ENCODE measurements around the gene PDLIM3. TPM values are rescaled to one million over a fixed set of nuclear protein-coding genes. Genes with fewer than 3 reads are reported as not detected.

The PDLIM3 gene, protein sequence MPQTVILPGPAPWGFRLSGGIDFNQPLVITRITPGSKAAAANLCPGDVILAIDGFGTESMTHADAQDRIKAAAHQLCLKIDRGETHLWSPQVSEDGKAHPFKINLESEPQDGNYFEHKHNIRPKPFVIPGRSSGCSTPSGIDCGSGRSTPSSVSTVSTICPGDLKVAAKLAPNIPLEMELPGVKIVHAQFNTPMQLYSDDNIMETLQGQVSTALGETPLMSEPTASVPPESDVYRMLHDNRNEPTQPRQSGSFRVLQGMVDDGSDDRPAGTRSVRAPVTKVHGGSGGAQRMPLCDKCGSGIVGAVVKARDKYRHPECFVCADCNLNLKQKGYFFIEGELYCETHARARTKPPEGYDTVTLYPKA
- total RNA-seq: 128 TPM

GRCh38 chr4:185534866-185535611 lies at the start of gene PDLIM3:
Gene PDLIM3 (minus strand): TSS chr4:185535507. CDS start chr4:185535434, 73 bp downstream.

GRCh38 chr4:185471235-185472102 lies 63.8 kb downstream of the PDLIM3 start, which contains the start of gene CCDC110:
Gene CCDC110 (minus strand): TSS chr4:185471733. CDS start chr4:185471683, 50 bp downstream.

Other genes starting within 250 kb of the PDLIM3 start
- gene LRP2BP, start 139.6 kb downstream of the PDLIM3 start, total RNA-seq: 9.7 TPM
- 71.8 TPM for gene ANKRD37, start 138.7 kb downstream of the PDLIM3 start, total RNA-seq
- 60.0 TPM for gene UFSP2, start 109.5 kb downstream of the PDLIM3 start, total RNA-seq
- gene CCDC110, start 63.8 kb downstream of the PDLIM3 start, total RNA-seq: 3.7 TPM